GM12878 (cell line): ENCODE measurements around the gene AMPD2. TPM values are rescaled to one million over a fixed set of nuclear protein-coding genes. Genes with fewer than 3 reads are reported as not detected.
A peak's percentile ranks its signal among the peaks of the same experiment; 100 is the strongest.

Experiments
- ATAC-seq: fragments of 200-7000 bp; cut with Tn5 transposase; 3 replicates; pipeline ENCODE4 v1.9.1; 2020; ENCODE audit warnings: mild to moderate bottlenecking, moderate library complexity
- BruUV-seq: library from RNA; stranded (reverse); fragments of 400-500 nt; replicated peaks from 2 replicates; lab custom pipeline; 2021; lab: Mats Ljungman, UMichigan
- CTCF ChIA-PET: fragments of 300-600 bp; sonication (Branson Sonifier 250); formaldehyde crosslinking; extraction: SDS; loops from one replicate; lab custom pipeline; 2021; ENCODE audit warnings: inconsistent platforms; lab: Yijun Ruan, JAX
- POLR2A ChIA-PET: fragments of 350-600 bp; formaldehyde crosslinking; extraction: SDS; loops from one replicate; lab custom pipeline; 2021; ENCODE audit warnings: inconsistent platforms; lab: Charles Lee
- RAD21 ChIA-PET: fragments of 300-600 bp; sonication (Branson Sonifier 250); formaldehyde crosslinking; loops from one replicate; lab custom pipeline; 2023; ENCODE audit warnings: antibody characterized with exemption; ENCODE audit not compliant: unreplicated experiment; lab: Charles Lee
- SMC1A ChIA-PET: fragments of 300-600 bp; sonication (Branson Sonifier 250); formaldehyde crosslinking; loops from one replicate; lab custom pipeline; 2023; ENCODE audit not compliant: unreplicated experiment, uncharacterized antibody; lab: Charles Lee
- DNase-seq: peaks from one replicate; pipeline ENCODE4 v3.0.0-alpha.2; 2011; ENCODE audit warnings: low read depth, low spot score
- FAIRE-seq: peaks from 3 replicates; lab custom pipeline; 2011; peaks lifted over from hg19 to GRCh38; lab: Jason Lieb, UNC
- H2AFZ ChIP-seq: 2 replicates; pipeline ENCODE4 v1.6.0; 2011; ENCODE audit warnings: low read depth, low read length, control low read depth; ENCODE audit not compliant: control insufficient read depth
- H3K27ac ChIP-seq: 2 replicates; pipeline ENCODE4 v1.5.1; 2011; ENCODE audit warnings: control low read depth; ENCODE audit not compliant: control insufficient read depth, insufficient read depth
- H3K27me3 ChIP-seq, 2 experiments: replicated peaks in 1 of 2; 2 replicates each; pipeline versions ENCODE4 v1.6.0 to v1.6.1; 2011; ENCODE audit warnings: low read length in 1 of 2; ENCODE audit not compliant: control insufficient read depth in 2 of 2, insufficient read depth in 2 of 2
- H3K36me3 ChIP-seq, 2 experiments: 2 replicates each; pipeline ENCODE4 v1.5.1; 2011; ENCODE audit warnings: low read length in 1 of 2; ENCODE audit not compliant: control insufficient read depth in 2 of 2, insufficient read depth in 2 of 2
- H3K4me1 ChIP-seq: 2 replicates; pipeline ENCODE4 v1.6.1; 2011; ENCODE audit warnings: mild to moderate bottlenecking, low read length, moderate library complexity, mixed read lengths; ENCODE audit not compliant: control insufficient read depth, insufficient read depth
- H3K4me2 ChIP-seq: 2 replicates; pipeline ENCODE4 v1.6.0; 2011; ENCODE audit warnings: control low read depth; ENCODE audit not compliant: control insufficient read depth, insufficient read depth
- H3K4me3 ChIP-seq: fragments of 200-600 bp; sonication (generic); 2 replicates; pipeline ENCODE4 v1.5.1; 2016
- H3K79me2 ChIP-seq: 2 replicates; pipeline ENCODE4 v1.6.0; 2011; ENCODE audit warnings: low read length; ENCODE audit not compliant: control insufficient read depth, insufficient read depth
- H3K9ac ChIP-seq: 2 replicates; pipeline ENCODE4 v1.8.0; 2011; ENCODE audit warnings: low read length, control low read depth, mixed read lengths; ENCODE audit not compliant: control insufficient read depth, insufficient read depth
- H3K9me3 ChIP-seq: replicated peaks from 3 replicates; pipeline ENCODE4 v1.5.1; 2011; ENCODE audit warnings: mild to moderate bottlenecking, low read length; ENCODE audit not compliant: control insufficient read depth, insufficient read depth
- H4K20me1 ChIP-seq: 2 replicates; pipeline ENCODE4 v1.6.0; 2011; ENCODE audit not compliant: control insufficient read depth, insufficient read depth
- CHD1 ChIP-seq: IDR thresholded peaks from 2 replicates; pipeline ENCODE4 v1.6.1; 2012; ENCODE audit warnings: low read depth, low read length, improper control_type of control experiment
- IKZF1 ChIP-seq: fragments of 450-650 bp; conservative IDR thresholded peaks from 2 replicates; pipeline ENCODE4 v1.6.1; 2017; ENCODE audit warnings: antibody characterized with exemption, mild to moderate bottlenecking
- JUND ChIP-seq: IDR thresholded peaks from 2 replicates; pipeline ENCODE4 v1.6.1; 2012; ENCODE audit warnings: low read depth, mild to moderate bottlenecking, low read length, improper control_type of control experiment, moderate library complexity
- NBN ChIP-seq: fragments of 450-650 bp; IDR thresholded peaks from 2 replicates; pipeline ENCODE4 v1.6.1; 2016
- NR2C1 ChIP-seq: fragments of 450-650 bp; IDR thresholded peaks from 2 replicates; pipeline ENCODE4 v1.6.1; 2017; ENCODE audit warnings: antibody characterized with exemption, mild to moderate bottlenecking, moderate library complexity
- RAD21 ChIP-seq: IDR thresholded peaks from 2 replicates; pipeline ENCODE4 v1.6.1; 2011; ENCODE audit warnings: mild to moderate bottlenecking, low read depth, low read length, moderate library complexity; ENCODE audit not compliant: insufficient read depth
- RAD51 ChIP-seq: fragments of 450-650 bp; IDR thresholded peaks from 2 replicates; pipeline ENCODE4 v1.6.1; 2016; ENCODE audit warnings: moderate library complexity, mild to moderate bottlenecking, inconsistent platforms
- SMAD1 ChIP-seq: fragments of 450-650 bp; IDR thresholded peaks from 2 replicates; pipeline ENCODE4 v1.6.1; 2018; ENCODE audit warnings: mild to moderate bottlenecking, low read depth; ENCODE audit not compliant: partially characterized antibody
- SMC3 ChIP-seq: IDR thresholded peaks from 2 replicates; pipeline ENCODE4 v1.6.1; 2011; ENCODE audit warnings: low read length, improper control_type of control experiment, borderline replicate concordance
- WRNIP1 ChIP-seq: IDR thresholded peaks from 2 replicates; pipeline ENCODE4 v1.6.1; 2011; ENCODE audit warnings: low read depth, low read length, improper control_type of control experiment, borderline replicate concordance
- WGBS: methylation state at CpG from one replicate; pipeline ENCODE4 v1.1.6; 2016; ENCODE audit warnings: low lambda C conversion rate; ENCODE audit not compliant: insufficient replicate concordance, insufficient coverage; ENCODE audit errors: missing lambda C conversion rate; 5-methylcytosine and 5-hydroxymethylcytosine counted together
- in situ Hi-C: fragments of 300-500 bp; cut with MboI; formaldehyde crosslinking; loops from 9 replicates; pipeline ENCODE4 v1.14.3; 2018; ENCODE audit warnings: mixed read lengths
- intact Hi-C: fragments of 100-400 bp; cut with micrococcal nuclease; formaldehyde crosslinking; loops from one replicate; pipeline ENCODE4 v1.14.2; 2022; ENCODE audit not compliant: unreplicated experiment
- polyA plus RNA-seq, 11 experiments: library from polyadenylated mRNA; depleted of rRNA in 4 of 11; unstranded in 6 of 11; stranded (reverse) in 5 of 11; fragments of >200 nt; fragmentation: Nextera tagmentation in 4 of 11; fragmentation: Illumina TruSeq in 1 of 11; extraction: Ambion mirVana in 4 of 11; extraction: Trizol in 1 of 11; gene quantifications; 1 replicate in 1 of 11; 2 replicates in 10 of 11; pipeline versions ENCODE4 v1.2.1 to v1.2.3, GENCODE V29; 2011 to 2016; ENCODE audit warnings: inconsistent platforms in 2 of 11, missing spikeins in 2 of 11, low read depth in 1 of 11
- total RNA-seq, 4 experiments: library from RNA; depleted of rRNA in 3 of 4; stranded (reverse); fragments of >200 nt in 3 of 4; fragmentation: Illumina TruSeq in 1 of 4; extraction: Trizol in 1 of 4; gene quantifications; 2 replicates each; pipeline versions ENCODE4 v1.2.1 to v1.2.3, GENCODE V29; 2013 to 2021
- TF ChIP-seq, protein P1 (sequence below), 3 experiments: IDR thresholded peaks in 2 of 3; conservative IDR thresholded peaks in 1 of 3; 2 replicates each; pipeline ENCODE4 v1.5.1; 2011; ENCODE audit warnings: low read depth in 3 of 3, low read length in 3 of 3, mild to moderate bottlenecking in 3 of 3, control low read depth in 2 of 3, moderate library complexity in 2 of 3, inconsistent platforms in 1 of 3, mixed read lengths in 1 of 3; ENCODE audit not compliant: control insufficient read depth in 2 of 3, insufficient read depth in 1 of 3; ENCODE audit errors: extremely low read depth in 1 of 3
- TF ChIP-seq, protein P2 (sequence below): fragments of 450-650 bp; conservative IDR thresholded peaks from 2 replicates; pipeline ENCODE4 v1.6.1; 2017; ENCODE audit warnings: mild to moderate bottlenecking, moderate library complexity
- TF ChIP-seq, protein P3 (sequence below): fragments of 450-650 bp; IDR thresholded peaks from 2 replicates; pipeline ENCODE4 v1.6.1; 2016; ENCODE audit warnings: mild to moderate bottlenecking, moderate library complexity, borderline replicate concordance

The AMPD2 gene
- total and polyA plus RNA-seq, 10 of the 15 experiments (the other 5 are each of a cell fraction or from before 2014, with no cell fraction given): 2.0 to 75.9 (median 31.3) TPM

DNA sequence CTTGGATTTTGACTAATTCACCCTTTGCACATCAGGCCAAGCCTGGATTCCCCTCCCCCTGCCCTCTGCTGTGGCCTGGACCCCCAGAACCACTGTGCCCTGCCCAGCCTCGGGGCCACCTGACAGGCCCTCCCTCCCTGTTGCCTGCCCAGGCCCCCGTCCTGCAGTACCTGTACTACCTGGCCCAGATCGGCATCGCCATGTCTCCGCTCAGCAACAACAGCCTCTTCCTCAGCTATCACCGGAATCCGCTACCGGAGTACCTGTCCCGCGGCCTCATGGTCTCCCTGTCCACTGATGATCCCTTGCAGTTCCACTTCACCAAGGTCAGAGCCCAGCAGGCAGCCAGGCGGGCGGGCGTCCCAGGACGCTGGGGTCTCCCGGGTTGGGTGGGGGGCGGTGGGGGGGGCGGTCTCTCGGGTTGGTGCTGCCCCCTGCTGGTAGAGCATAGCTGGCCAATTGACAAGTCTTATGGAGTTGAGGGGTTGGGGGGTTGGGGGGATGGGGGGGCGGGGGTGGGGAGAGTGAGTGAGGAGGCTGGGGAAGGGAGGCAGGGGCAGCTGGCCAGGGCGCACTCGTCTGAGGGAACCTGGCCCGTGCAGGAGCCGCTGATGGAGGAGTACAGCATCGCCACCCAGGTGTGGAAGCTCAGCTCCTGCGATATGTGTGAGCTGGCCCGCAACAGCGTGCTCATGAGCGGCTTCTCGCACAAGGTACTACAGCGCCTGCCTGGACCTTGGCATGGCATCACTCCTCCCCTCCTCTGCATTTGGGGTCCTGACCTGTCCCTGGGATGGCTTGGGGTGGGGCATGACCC is 10.7 kb downstream of the AMPD2 start:
- no peak overlapping the region for H2AFZ ChIP-seq
- H3K79me2 ChIP-seq: no peaks in the 10 kb centered on the region
- in situ Hi-C loops: no loop called here
- 80% methylated on average over 27 of the region's 30 CpGs for WGBS
- BruUV-seq: no TSS peak
- ATAC-seq: peak; percentile 14; the same call in 1 of the 3 replicates
- H3K4me2 ChIP-seq: no peak overlapping the region
- peaks cover 8 to 29% of the 10 kb centered on the region in 2 experiments; a peak in 3 of 4 replicates for H3K36me3 ChIP-seq
- H3K4me3 ChIP-seq: no peak overlapping the region
- ChIA-PET CTCF (interaction anchor here (0.7 to 6.3 kb wide), 14 partner anchors 8 to 356 kb away, joined by 3 to 75 read pairs (median 6); partner anchors contain the start of genes AHCYL1, AMPD2, GNAI3 and GNAT2), SMC1A (interaction anchor here (1.0 to 5.4 kb wide), 8 partner anchors 9 to 97 kb away, joined by 3 to 36 read pairs (median 4); partner anchors contain the start of gene GNAI3), POLR2A (interaction anchor here (1.7 kb wide), 1 partner anchor 84 kb away, joined by 6 read pairs; no protein-coding TSS in a partner anchor), RAD21 (interaction anchor here (0.6 to 4.3 kb wide), 9 partner anchors 9 to 354 kb away, joined by 3 to 59 read pairs (median 4); partner anchors contain the start of genes AHCYL1 and GNAI3)
- peaks cover 12% of the 10 kb centered on the region for H3K4me1 ChIP-seq
- H4K20me1 ChIP-seq: no peaks in the 10 kb centered on the region
- no peaks in the 10 kb centered on the region for H3K27me3 ChIP-seq
- DNase-seq: no peak
- FAIRE-seq: no peak
- no peak overlapping the region for H3K27ac ChIP-seq
- TF ChIP-seq WRNIP1 (no peak), RAD21 (peak; percentile 31; the same call in 1 of the 2 replicates), CHD1 (no peak), NBN (no peak), NR2C1 (no peak), IKZF1 (no peak), SMC3 (peak; percentile 5; the same call in 1 of the 2 replicates), JUND (no peak), RAD51 (no peak), SMAD1 (no peak)
- TF ChIP-seq, protein P1, sequence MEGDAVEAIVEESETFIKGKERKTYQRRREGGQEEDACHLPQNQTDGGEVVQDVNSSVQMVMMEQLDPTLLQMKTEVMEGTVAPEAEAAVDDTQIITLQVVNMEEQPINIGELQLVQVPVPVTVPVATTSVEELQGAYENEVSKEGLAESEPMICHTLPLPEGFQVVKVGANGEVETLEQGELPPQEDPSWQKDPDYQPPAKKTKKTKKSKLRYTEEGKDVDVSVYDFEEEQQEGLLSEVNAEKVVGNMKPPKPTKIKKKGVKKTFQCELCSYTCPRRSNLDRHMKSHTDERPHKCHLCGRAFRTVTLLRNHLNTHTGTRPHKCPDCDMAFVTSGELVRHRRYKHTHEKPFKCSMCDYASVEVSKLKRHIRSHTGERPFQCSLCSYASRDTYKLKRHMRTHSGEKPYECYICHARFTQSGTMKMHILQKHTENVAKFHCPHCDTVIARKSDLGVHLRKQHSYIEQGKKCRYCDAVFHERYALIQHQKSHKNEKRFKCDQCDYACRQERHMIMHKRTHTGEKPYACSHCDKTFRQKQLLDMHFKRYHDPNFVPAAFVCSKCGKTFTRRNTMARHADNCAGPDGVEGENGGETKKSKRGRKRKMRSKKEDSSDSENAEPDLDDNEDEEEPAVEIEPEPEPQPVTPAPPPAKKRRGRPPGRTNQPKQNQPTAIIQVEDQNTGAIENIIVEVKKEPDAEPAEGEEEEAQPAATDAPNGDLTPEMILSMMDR (IDR thresholded peaks at IDR 0.05 in 2 of 3, conservative IDR thresholded peaks at IDR 0.05 in 1 of 3; ENCODE audit: control insufficient read depth in 2 of 3, extremely low read depth in 1 of 3, insufficient read depth in 1 of 3, low read depth in 3 of 3, low read length in 3 of 3): peak; percentile 7 to 33 (median 11); a peak in 3 of 6 replicates
- TF ChIP-seq, protein P2, sequence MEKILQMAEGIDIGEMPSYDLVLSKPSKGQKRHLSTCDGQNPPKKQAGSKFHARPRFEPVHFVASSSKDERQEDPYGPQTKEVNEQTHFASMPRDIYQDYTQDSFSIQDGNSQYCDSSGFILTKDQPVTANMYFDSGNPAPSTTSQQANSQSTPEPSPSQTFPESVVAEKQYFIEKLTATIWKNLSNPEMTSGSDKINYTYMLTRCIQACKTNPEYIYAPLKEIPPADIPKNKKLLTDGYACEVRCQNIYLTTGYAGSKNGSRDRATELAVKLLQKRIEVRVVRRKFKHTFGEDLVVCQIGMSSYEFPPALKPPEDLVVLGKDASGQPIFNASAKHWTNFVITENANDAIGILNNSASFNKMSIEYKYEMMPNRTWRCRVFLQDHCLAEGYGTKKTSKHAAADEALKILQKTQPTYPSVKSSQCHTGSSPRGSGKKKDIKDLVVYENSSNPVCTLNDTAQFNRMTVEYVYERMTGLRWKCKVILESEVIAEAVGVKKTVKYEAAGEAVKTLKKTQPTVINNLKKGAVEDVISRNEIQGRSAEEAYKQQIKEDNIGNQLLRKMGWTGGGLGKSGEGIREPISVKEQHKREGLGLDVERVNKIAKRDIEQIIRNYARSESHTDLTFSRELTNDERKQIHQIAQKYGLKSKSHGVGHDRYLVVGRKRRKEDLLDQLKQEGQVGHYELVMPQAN: no peak
- TF ChIP-seq, protein P3, sequence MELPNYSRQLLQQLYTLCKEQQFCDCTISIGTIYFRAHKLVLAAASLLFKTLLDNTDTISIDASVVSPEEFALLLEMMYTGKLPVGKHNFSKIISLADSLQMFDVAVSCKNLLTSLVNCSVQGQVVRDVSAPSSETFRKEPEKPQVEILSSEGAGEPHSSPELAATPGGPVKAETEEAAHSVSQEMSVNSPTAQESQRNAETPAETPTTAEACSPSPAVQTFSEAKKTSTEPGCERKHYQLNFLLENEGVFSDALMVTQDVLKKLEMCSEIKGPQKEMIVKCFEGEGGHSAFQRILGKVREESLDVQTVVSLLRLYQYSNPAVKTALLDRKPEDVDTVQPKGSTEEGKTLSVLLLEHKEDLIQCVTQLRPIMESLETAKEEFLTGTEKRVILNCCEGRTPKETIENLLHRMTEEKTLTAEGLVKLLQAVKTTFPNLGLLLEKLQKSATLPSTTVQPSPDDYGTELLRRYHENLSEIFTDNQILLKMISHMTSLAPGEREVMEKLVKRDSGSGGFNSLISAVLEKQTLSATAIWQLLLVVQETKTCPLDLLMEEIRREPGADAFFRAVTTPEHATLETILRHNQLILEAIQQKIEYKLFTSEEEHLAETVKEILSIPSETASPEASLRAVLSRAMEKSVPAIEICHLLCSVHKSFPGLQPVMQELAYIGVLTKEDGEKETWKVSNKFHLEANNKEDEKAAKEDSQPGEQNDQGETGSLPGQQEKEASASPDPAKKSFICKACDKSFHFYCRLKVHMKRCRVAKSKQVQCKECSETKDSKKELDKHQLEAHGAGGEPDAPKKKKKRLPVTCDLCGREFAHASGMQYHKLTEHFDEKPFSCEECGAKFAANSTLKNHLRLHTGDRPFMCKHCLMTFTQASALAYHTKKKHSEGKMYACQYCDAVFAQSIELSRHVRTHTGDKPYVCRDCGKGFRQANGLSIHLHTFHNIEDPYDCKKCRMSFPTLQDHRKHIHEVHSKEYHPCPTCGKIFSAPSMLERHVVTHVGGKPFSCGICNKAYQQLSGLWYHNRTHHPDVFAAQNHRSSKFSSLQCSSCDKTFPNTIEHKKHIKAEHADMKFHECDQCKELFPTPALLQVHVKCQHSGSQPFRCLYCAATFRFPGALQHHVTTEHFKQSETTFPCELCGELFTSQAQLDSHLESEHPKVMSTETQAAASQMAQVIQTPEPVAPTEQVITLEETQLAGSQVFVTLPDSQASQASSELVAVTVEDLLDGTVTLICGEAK: no peak
- no peaks in the 10 kb centered on the region for H3K9me3 ChIP-seq
- intact Hi-C loops: no loop called here
- no peak overlapping the region for H3K9ac ChIP-seq
